Measurements from ENCODE around the gene PIK3CD.

PIK3CD gene

DNA sequence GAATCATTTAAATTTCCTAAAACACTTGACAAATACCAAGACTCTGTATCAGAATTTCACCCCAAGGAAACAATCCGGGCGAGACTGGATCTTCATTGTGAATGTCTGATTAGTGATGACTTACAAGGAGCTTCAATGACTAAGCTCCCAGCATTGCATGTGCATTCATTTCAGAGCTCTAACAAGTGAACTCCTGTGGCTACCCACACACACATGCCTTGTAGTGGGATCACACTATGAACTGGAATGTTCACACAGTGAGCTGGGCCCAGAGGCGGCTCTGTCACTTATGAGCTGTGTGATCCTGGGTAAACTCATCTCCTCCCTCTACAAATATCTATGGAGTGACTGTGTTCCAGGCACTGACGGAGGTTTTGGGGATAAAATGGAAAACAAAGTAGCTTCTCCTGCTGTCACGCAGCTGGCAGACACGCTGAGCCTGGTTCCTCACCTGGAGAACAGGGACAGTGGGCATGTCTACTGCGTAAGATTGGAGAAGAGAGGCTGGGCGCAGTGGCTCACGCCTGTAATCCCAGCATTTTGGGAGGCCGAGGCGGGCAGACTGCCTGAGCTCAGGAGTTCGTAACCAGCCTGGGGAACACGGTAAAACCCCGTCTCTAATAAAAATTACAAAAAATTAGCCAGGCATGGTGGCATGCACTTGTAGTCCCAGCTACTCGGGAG, 115.4 kb downstream of the PIK3CD start:
- DNase-seq (ENCODE audit: low read depth, low spot score): no peak

DNA sequence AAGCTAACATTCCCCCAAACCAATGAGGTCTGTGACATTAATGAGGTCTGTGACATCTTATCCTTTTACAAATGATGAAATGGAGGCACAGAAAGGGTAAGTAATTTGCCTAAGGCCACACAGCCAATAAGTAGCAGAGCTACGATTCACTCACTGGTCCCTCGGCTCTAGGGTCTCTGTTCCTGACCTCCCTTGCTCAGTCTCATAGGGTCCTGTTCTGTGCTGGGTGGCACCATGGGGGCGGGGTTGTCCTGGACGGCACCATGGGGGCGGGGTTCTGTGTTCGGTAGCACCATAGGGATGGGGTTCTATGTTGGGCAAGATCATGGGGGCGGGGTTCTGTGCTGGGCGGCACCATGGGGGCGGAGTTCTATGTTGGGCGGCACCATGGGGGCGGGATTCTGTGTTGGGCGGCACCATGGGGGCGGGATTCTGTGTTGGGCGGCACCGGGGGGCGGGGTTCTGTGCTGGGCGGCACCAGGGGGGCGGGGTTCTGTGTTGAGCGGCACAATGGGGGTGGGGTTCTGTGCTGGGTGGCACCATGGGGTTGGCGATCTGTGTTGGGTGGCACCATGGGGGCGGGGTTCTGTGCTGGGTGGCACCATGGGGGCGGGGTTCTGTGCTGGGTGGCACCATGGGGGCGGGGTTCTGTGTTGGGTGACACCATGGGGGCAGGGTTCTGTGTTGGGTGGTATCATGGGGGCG, 116.6 kb downstream of the PIK3CD start:
- DNase-seq (ENCODE audit: low read depth, low spot score): no peak

DNA sequence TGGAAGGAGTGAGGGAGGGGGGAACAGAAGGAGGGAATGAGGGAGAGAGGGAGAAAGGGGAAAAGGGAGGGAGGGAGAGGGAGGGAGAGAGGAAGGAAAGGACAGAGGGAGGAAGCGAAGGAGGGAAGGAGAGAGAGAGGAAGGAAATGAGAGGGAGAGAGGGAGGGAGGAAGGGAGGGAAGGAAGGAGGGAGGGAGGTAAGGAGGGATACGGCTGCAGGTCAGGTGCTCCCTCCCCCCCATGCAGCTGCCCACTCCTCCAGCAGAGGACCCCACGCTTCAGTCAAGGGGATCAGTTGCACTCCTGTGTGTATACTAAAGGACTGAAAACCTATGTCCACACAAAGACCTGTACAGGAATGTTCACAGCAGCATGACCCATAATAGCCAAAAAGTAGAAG, 117.5 kb downstream of the PIK3CD start:
- no peak for DNase-seq (ENCODE audit: low read depth, low spot score)

DNA sequence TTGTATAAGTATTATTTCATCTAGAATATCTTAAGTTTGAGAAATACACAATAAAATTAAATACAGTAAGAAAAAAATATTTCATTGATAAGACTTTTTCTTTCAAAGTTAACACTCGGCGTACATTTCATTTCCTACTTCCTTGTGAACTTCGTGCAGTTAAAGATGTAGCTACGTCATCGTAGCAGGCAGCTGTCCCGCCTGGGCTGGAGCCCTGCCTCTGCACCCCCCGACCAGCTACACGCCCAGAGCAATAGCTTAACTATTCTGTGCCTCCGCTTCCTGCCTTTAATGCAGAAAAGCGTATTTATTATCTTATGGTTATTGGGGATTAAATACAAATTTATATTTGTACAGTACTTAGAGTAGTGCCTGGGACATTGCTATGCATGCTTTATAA, 118.8 kb downstream of the PIK3CD start:
- no peak for DNase-seq (ENCODE audit: low read depth, low spot score)

DNA sequence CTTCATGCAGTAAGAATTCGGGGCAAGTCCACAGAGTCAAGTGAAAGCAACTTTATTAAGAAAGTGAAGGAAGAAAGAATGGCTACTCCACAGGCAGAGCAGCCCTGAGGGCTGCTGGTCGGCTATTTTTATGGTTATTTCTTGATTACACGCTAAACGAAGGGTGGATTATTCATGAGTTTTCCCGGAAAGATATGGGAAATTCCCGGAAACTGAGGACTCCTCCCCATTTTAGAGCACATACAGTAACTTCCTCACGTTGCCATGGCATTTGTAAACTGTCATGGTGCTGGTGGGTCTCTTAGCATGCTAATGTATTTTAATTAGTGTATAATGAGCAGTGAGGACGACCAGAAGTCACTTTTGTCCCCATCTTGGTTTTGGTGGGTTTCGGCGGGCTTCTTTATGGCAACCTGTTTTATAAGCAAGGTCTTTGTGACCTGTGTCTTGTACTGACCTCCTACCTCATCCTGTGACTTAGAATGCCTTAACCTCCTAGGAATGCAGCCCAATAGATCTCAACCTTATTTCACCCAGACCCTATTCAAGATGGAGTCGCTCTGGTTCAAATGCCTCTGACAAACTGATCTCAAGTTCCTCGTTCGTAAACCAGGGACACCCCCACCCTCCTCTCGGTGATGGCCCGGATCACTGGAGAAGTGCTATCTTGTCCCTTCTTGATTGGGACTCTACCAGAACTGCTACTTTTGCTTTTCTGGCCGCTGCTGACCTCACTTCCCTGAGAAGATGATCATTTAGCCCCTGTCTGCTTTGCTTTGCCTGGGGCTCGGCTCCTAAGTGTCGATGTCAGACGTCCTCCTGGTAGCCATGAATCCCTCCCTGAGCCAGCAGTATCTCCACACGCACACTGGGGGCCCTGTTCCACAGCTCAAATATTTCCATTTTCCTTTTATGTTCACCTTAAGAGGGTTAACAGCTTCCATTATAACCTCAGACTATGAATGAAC, 123.5 kb downstream of the PIK3CD start:
- no peak for DNase-seq (ENCODE audit: low read depth, low spot score)

DNA sequence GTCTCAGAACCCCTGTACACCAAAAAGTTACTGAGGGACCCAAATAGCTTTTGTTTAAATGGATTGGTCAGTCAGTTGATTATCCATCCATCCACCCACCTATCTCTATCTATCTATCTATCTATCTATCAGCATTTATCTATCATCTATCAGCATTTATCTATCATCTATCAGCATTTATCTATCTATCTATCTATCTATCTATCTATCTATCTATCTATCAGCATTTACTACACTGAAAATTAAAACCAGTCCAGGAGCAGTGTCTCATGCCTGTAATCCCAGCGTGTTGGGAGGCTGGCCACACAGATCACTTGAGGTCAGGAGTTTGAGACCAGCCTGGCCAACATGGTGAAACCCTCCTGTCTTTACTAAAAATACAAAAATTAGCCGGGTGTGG, 125.2 kb downstream of the PIK3CD start:
- no peak for DNase-seq (ENCODE audit: low read depth, low spot score)

Measured in iPS DF 19.7 (cell line).